Upper lobe of left lung (tissue), 6 donors: ENCODE results near the gene TPD52L1. TPM values are rescaled to one million over a fixed set of nuclear protein-coding genes. Genes with fewer than 3 reads are reported as not detected.
A peak's percentile ranks its signal among the peaks of the same experiment; 100 is the strongest.

Experiments
- ATAC-seq, 2 donors: fragments of 200-7000 bp; cut with Tn5 transposase; one replicate each; pipeline ENCODE4 v1.9.1; 2022; ENCODE audit warnings: mild to moderate bottlenecking in 2 of 2, moderate library complexity in 2 of 2; ENCODE audit not compliant: low FRiP score in 2 of 2
- DNase-seq, 2 donors: peaks; one replicate each; pipeline ENCODE4 v3.0.0-alpha.2; 2019 to 2020
- H3K27ac ChIP-seq, 4 donors: fragments of 200-600 bp; sonication (generic); one replicate each; pipeline ENCODE4 v1.5.1; 2016 to 2019
- H3K27me3 ChIP-seq, 4 donors: fragments of 200-600 bp; sonication (generic); one replicate each; pipeline ENCODE4 v1.5.1; 2017 to 2019
- H3K36me3 ChIP-seq, 4 donors: fragments of 200-600 bp; sonication (generic); one replicate each; pipeline ENCODE4 v1.5.1; 2016 to 2019
- H3K4me1 ChIP-seq, 4 donors: fragments of 200-600 bp; sonication (generic); one replicate each; pipeline ENCODE4 v1.5.1; 2018 to 2019
- H3K4me3 ChIP-seq, 4 donors: fragments of 200-600 bp; sonication (generic); one replicate each; pipeline ENCODE4 v1.5.1; 2017 to 2019; ENCODE audit warnings: mild to moderate bottlenecking in 2 of 4, moderate library complexity in 1 of 4
- H3K9me3 ChIP-seq, 4 donors: fragments of 200-600 bp; sonication (generic); one replicate each; pipeline ENCODE4 v1.5.1; 2018 to 2019
- EP300 ChIP-seq, 4 donors: sonication (generic); formaldehyde crosslinking; IDR thresholded peaks; one replicate each; pipeline ENCODE4 v1.5.1; 2017; ENCODE audit warnings: antibody characterized with exemption in 4 of 4, control low read depth in 2 of 4
- POLR2A ChIP-seq, 4 donors: fragments of 450-650 bp; IDR thresholded peaks; one replicate each; pipeline ENCODE4 v1.5.1; 2016 to 2017; ENCODE audit warnings: antibody characterized with exemption in 4 of 4, mild to moderate bottlenecking in 2 of 4
- POLR2AphosphoS5 ChIP-seq, 2 donors: sonication (generic); formaldehyde crosslinking; IDR thresholded peaks; one replicate each; pipeline ENCODE4 v1.5.1; 2017; ENCODE audit warnings: antibody characterized with exemption in 2 of 2
- WGBS, 2 donors: methylation state at CpG; one replicate each; pipeline ENCODE4 v1.1.5; 2017 to 2018; 5-methylcytosine and 5-hydroxymethylcytosine counted together
- total RNA-seq, 6 donors: library from RNA; depleted of rRNA in 4 of 6; stranded (reverse); fragments of >200 nt in 4 of 6; gene quantifications; one replicate each; pipeline versions ENCODE4 v1.1.0 to v1.2.1, GENCODE V29; 2016 to 2021
- TF ChIP-seq, protein P1 (sequence below), 6 experiments: fragments of 450-650 bp in 4 of 6; fragments of 200-600 bp in 2 of 6; sonication (generic) in 2 of 6; IDR thresholded peaks; one replicate each; pipeline ENCODE4 v1.5.1; 2016 to 2019; ENCODE audit warnings: antibody characterized with exemption in 6 of 6
- donor health status: DM: no; HTN: no; CAD: no; lungs with moderate emphysema.
- donor health status: DM: no; HTN: yes; CAD: no; lungs with severe emphysema.

The TPD52L1 gene
- total RNA-seq, 6 donors from 2014 or later: 15.5 to 63.4 (median 32.2) TPM

- no peak for ATAC-seq
- 89 to 90% methylated on average over 3 of the region's 3 CpGs for WGBS, 2 donors
- Histone ChIP-seq H3K4me1 (no peaks in the 10 kb centered on the region), H3K27ac (no peak overlapping the region), H3K36me3 (no peaks in the 10 kb centered on the region), H3K9me3 (no peaks in the 10 kb centered on the region), H3K27me3 (no peaks in the 10 kb centered on the region), H3K4me3 (no peak overlapping the region)
- no peak for TF ChIP-seq EP300 (IDR thresholded peaks at IDR 0.05)
- DNase-seq: no peak
These were observed 153.2 kb downstream of the TPD52L1 start for GRCh38 chr6:125306756-125307149.

DNA sequence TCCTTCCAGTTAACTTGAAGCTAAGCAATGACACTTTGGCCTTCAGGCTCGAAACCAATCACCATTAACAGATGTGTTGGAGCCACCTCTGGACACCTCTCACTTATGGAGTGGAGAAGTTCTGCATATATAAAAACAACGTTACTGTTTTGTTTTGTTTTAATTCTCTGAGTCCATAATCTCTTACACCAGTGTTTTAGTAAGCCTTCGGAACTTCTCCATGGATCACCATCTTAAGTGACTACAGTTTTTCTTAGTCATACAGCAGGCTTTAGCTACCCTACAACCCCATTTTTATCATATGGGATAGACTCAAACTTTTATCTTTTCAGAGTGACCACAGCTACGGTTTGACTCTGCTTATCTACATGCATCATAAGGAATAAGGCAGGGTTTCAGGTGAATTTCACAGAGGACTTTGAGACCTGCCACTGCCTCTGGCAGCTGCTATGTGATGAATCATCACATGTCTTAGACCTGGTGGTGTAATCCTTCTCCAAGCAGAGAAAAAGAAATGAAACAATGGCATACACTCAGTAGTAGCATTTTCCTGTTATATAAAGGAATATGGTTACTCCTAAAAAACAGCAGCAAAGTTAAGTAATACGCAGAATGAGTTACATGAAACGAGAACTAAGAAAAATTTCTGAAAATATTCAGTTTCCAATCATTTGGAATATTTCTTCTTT is 153.7 kb downstream of the TPD52L1 start:
- DNase-seq: no peak
- Histone ChIP-seq H3K27me3 (no peaks in the 10 kb centered on the region), H3K9me3 (no peaks in the 10 kb centered on the region), H3K4me1 (no peaks in the 10 kb centered on the region), H3K36me3 (no peaks in the 10 kb centered on the region), H3K27ac (no peak overlapping the region), H3K4me3 (no peak overlapping the region)
- ATAC-seq: no peak
- TF ChIP-seq POLR2AphosphoS5 (IDR thresholded peaks at IDR 0.05) (no peak), POLR2A (IDR thresholded peaks at IDR 0.05) (no peak), EP300 (IDR thresholded peaks at IDR 0.05) (no peak)
- TF ChIP-seq, protein P1, sequence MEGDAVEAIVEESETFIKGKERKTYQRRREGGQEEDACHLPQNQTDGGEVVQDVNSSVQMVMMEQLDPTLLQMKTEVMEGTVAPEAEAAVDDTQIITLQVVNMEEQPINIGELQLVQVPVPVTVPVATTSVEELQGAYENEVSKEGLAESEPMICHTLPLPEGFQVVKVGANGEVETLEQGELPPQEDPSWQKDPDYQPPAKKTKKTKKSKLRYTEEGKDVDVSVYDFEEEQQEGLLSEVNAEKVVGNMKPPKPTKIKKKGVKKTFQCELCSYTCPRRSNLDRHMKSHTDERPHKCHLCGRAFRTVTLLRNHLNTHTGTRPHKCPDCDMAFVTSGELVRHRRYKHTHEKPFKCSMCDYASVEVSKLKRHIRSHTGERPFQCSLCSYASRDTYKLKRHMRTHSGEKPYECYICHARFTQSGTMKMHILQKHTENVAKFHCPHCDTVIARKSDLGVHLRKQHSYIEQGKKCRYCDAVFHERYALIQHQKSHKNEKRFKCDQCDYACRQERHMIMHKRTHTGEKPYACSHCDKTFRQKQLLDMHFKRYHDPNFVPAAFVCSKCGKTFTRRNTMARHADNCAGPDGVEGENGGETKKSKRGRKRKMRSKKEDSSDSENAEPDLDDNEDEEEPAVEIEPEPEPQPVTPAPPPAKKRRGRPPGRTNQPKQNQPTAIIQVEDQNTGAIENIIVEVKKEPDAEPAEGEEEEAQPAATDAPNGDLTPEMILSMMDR (IDR thresholded peaks at IDR 0.05): no peak
- WGBS, 2 donors: 88 to 91% methylated on average over 6 of the region's 6 CpGs

DNA sequence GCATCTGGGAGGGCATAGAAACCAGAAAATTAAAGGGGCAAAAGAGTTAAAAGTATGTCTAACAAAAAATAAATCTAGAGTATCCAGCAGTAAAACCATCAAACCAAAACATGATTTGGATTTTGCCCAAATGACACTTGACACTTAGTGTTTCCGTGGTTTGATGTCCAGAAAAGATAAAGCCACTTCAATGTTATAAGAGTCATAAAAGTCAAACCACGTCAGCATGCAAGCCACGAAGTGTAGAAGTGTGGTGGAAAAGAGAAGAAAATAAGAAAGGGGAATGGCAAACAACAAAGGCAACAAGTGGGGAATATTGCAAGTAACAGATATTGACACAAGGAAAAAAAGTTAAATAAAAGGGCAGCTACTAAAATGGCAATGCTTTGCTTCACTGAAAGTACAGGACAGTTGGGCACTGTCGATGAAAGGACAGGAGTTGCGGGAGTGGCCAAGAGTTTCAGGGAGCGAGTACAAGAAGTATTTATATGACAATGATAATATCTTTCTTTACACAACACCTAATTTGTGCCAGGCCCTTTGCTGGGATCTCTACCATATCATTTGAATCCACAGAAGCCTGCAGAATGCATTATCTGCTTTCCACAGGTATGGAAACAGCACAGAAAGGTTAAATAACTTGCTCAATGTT is 154.5 kb downstream of the TPD52L1 start:
- H3K27me3 ChIP-seq: no peaks in the 10 kb centered on the region
- 38 to 40% methylated on average over 6 of the region's 6 CpGs for WGBS, 2 donors
- no peaks in the 10 kb centered on the region for H3K4me1 ChIP-seq
- H3K36me3 ChIP-seq: no peaks in the 10 kb centered on the region
- no peak for TF ChIP-seq EP300 (IDR thresholded peaks at IDR 0.05)
- TF ChIP-seq, protein P1 (IDR thresholded peaks at IDR 0.05): no peak
- DNase-seq (no peak), ATAC-seq (no peak)
- H3K9me3 ChIP-seq: no peaks in the 10 kb centered on the region
- H3K4me3 ChIP-seq: no peak overlapping the region
- H3K27ac ChIP-seq: no peak overlapping the region

GRCh38 chr6:125310994-125311649 is 157.5 kb downstream of the TPD52L1 start:
- no peak overlapping the region for H3K27ac ChIP-seq
- peak; percentile 78 to 87 for ATAC-seq
- no peaks in the 10 kb centered on the region for H3K36me3 ChIP-seq
- WGBS, 2 donors: 49 to 55% methylated on average over 7 of the region's 7 CpGs
- no peak for TF ChIP-seq POLR2AphosphoS5 (IDR thresholded peaks at IDR 0.05)
- TF ChIP-seq POLR2A (IDR thresholded peaks at IDR 0.05): no peak
- TF ChIP-seq, protein P1 (IDR thresholded peaks at IDR 0.05): peak; percentile 65 to 86 (median 82)
- TF ChIP-seq EP300 (IDR thresholded peaks at IDR 0.05): no peak
- H3K4me1 ChIP-seq: no peaks in the 10 kb centered on the region
- H3K27me3 ChIP-seq: no peaks in the 10 kb centered on the region
- H3K4me3 ChIP-seq: no peak overlapping the region
- no peak for DNase-seq
- no peaks in the 10 kb centered on the region for H3K9me3 ChIP-seq

DNA sequence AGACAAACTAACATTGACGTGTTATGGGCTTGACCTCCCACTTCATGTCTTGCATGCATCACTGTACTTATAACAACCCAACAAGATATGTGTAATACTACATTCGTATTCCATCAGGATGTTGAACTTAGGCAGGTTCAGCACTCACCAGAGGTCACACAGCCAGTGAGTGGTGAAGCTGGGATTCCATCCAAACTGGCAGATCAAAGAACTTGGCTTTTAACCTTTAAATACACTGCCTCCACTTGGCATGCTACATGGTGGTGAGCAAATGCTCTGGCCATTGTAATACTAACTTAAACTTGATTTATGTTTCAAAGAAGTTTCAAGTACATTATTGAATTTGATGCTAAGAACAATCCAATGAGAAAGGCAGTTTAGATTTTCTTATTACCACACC is 158.9 kb downstream of the TPD52L1 start:
- 62 to 69% methylated on average over 2 of the region's 2 CpGs for WGBS, 2 donors
- ATAC-seq (no peak), DNase-seq (no peak)
- no peaks in the 10 kb centered on the region for H3K36me3 ChIP-seq
- no peak overlapping the region for H3K4me3 ChIP-seq
- no peaks in the 10 kb centered on the region for H3K9me3 ChIP-seq
- H3K4me1 ChIP-seq: no peaks in the 10 kb centered on the region
- H3K27me3 ChIP-seq: no peaks in the 10 kb centered on the region
- H3K27ac ChIP-seq: no peak overlapping the region
- TF ChIP-seq POLR2A (IDR thresholded peaks at IDR 0.05) (no peak), EP300 (IDR thresholded peaks at IDR 0.05) (no peak), POLR2AphosphoS5 (IDR thresholded peaks at IDR 0.05) (no peak)
- TF ChIP-seq, protein P1 (IDR thresholded peaks at IDR 0.05): no peak
